Ishikawa (cell line): ENCODE results near the gene HSP90B1.

Experiments used
- CEBPB ChIP-seq: IDR thresholded peaks from 2 replicates; pipeline ENCODE4 v1.6.1; 2012
- CREB1 ChIP-seq: IDR thresholded peaks from 2 replicates; pipeline ENCODE4 v1.6.1; 2012; ENCODE audit warnings: low read depth
- EGR1 ChIP-seq: IDR thresholded peaks from 2 replicates; pipeline ENCODE4 v1.6.1; 2012
- EP300 ChIP-seq: IDR thresholded peaks from 2 replicates; pipeline ENCODE4 v1.6.1; 2012; ENCODE audit warnings: borderline replicate concordance
- FOXM1 ChIP-seq: IDR thresholded peaks from 2 replicates; pipeline ENCODE4 v1.6.1; 2012; ENCODE audit warnings: low read depth, borderline replicate concordance
- MAX ChIP-seq: IDR thresholded peaks from 2 replicates; pipeline ENCODE4 v1.6.1; 2012
- RAD21 ChIP-seq: IDR thresholded peaks from 2 replicates; pipeline ENCODE4 v1.6.1; 2012; ENCODE audit warnings: low read depth
- TAF1 ChIP-seq: IDR thresholded peaks from 2 replicates; pipeline ENCODE4 v1.6.1; 2012; ENCODE audit warnings: low read depth, mild to moderate bottlenecking
- TCF12 ChIP-seq: IDR thresholded peaks from 2 replicates; pipeline ENCODE4 v1.6.1; 2012; ENCODE audit warnings: low read depth
- TEAD4 ChIP-seq: IDR thresholded peaks from 2 replicates; pipeline ENCODE4 v1.6.1; 2012
- ZBTB7A ChIP-seq: IDR thresholded peaks from 2 replicates; pipeline ENCODE4 v1.6.1; 2012; ENCODE audit warnings: low read depth

- TF ChIP-seq RAD21 (no peak), EP300 (no peak), CREB1 (no peak), CEBPB (no peak), TCF12 (no peak), TAF1 (no peak), FOXM1 (no peak), EGR1 (no peak), MAX (no peak), TEAD4 (no peak), ZBTB7A (no peak)
Observed at GRCh38 chr12:103962493-103962892, 32.3 kb downstream of the HSP90B1 start.
